Naive thymus-derived CD8-positive, alpha-beta T cell (primary cell): Measurements from ENCODE around the gene TAAR9. TPM values are rescaled to one million over a fixed set of nuclear protein-coding genes. Genes with fewer than 3 reads are reported as not detected.

Source experiments
- ATAC-seq, 2 donors: fragments of 150-1000 bp; cut with Tn5 transposase in 1 of 2; sonication (Bioruptor Pico), chemical (Tn5 transposase) in 1 of 2; 1 replicate in 1 of 2; 2 replicates in 1 of 2; pipeline ENCODE4 v1.10.0; 2021; ENCODE audit warnings: mild to moderate bottlenecking in 2 of 2, moderate library complexity in 2 of 2
- POLR2A ChIA-PET: fragments of 350-600 bp; sonication (Branson Sonifier 250); formaldehyde crosslinking; loops from one replicate; lab custom pipeline; 2021; ENCODE audit warnings: antibody characterized with exemption; lab: Charles Lee
- DNase-seq, 10 donors: peaks; one replicate each; pipeline versions ENCODE4 v3.0.0 to v3.0.0-alpha.2; 2020 to 2022
- H3K27ac Mint-ChIP-seq, 10 donors: one replicate each; pipeline ENCODE4 v1.8.0; 2020 to 2022; ENCODE audit warnings: mild to moderate bottlenecking in 10 of 10, mixed read lengths in 10 of 10, moderate library complexity in 4 of 10, inconsistent platforms in 1 of 10
- H3K27me3 Mint-ChIP-seq, 5 donors: one replicate each; pipeline ENCODE4 v1.8.0; 2021 to 2022; ENCODE audit warnings: mixed read lengths in 5 of 5
- H3K36me3 Mint-ChIP-seq, 3 donors: one replicate each; pipeline ENCODE4 v1.8.0; 2020 to 2022; ENCODE audit warnings: mixed read lengths in 3 of 3, mild to moderate bottlenecking in 2 of 3, inconsistent platforms in 1 of 3
- H3K4me1 Mint-ChIP-seq, 4 donors: one replicate each; pipeline ENCODE4 v1.8.0; 2021 to 2022; ENCODE audit warnings: mixed read lengths in 4 of 4
- H3K4me3 Mint-ChIP-seq, 10 donors: one replicate each; pipeline ENCODE4 v1.8.0; 2020 to 2022; ENCODE audit warnings: mild to moderate bottlenecking in 10 of 10, mixed read lengths in 10 of 10, moderate library complexity in 6 of 10, inconsistent platforms in 1 of 10
- H3K9me3 Mint-ChIP-seq, 9 donors: one replicate each; pipeline ENCODE4 v1.8.0; 2020 to 2022; ENCODE audit warnings: mixed read lengths in 9 of 9, mild to moderate bottlenecking in 3 of 9, inconsistent platforms in 1 of 9, moderate library complexity in 1 of 9
- polyA plus RNA-seq, 3 donors: library from polyadenylated mRNA; unstranded; fragments of 300-500 nt; fragmentation: Illumina TruSeq; gene quantifications; one replicate each; pipeline ENCODE4 v1.2.3, GENCODE V29; 2021
- total RNA-seq, 8 experiments: library from RNA in 2 of 8; stranded (reverse) in 2 of 8; gene quantifications; one replicate each; pipeline ENCODE4 v1.2.3 and lab custom pipeline; 2021 to 2026

The TAAR9 gene
- total and polyA plus RNA-seq, 5 experiments from 2014 or later: not detected

DNA sequence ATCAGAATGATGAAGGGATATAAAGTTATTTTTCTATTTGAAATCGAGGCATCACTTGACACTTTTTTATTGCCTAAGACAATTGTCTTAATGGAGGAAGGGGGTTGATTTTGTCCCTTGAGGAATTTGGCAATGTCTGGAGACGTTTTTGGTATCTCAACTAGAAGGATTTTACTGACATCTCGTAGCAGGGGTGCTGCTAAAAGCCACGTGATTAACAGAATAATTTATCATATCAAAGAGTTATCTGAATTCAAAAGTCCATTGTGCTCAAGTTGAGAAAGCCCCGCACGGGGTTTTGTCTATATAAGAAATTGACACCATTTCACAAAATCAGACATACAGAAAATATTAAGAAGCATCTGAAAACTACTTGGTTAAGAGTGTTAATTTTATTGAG lies 30.5 kb downstream of the TAAR9 start:
- peaks cover 11 to 33% (median 21%) of the 10 kb centered on the region in 5 donors for H3K27me3 Mint-ChIP-seq
- DNase-seq: no peak
- no peak overlapping the region for H3K4me3 Mint-ChIP-seq
- H3K36me3 Mint-ChIP-seq: no peaks in the 10 kb centered on the region
- H3K4me1 Mint-ChIP-seq: no peaks in the 10 kb centered on the region
- POLR2A ChIA-PET: no interaction called here
- no peak for ATAC-seq
- H3K9me3 Mint-ChIP-seq: no peaks in the 10 kb centered on the region
- H3K27ac Mint-ChIP-seq: no peak overlapping the region

- Mint-ChIP-seq H3K36me3 (no peaks in the 10 kb centered on the region), H3K4me3 (no peak overlapping the region), H3K4me1 (no peaks in the 10 kb centered on the region), H3K27ac (no peak overlapping the region), H3K27me3 (peaks cover 11 to 39% (median 22%) of the 10 kb centered on the region in 5 donors), H3K9me3 (no peaks in the 10 kb centered on the region)
- POLR2A ChIA-PET: no interaction called here
- ATAC-seq: no peak
- DNase-seq: no peak
Measured at GRCh38 chr6:132569170-132569569, 31.1 kb downstream of the TAAR9 start.

- Mint-ChIP-seq H3K4me3 (no peak within 1 kb of the TSS), H3K9me3 (no peaks in the 10 kb centered on the region), H3K36me3 (no peaks in the 10 kb centered on the region), H3K27ac (no peak within 1 kb of the TSS), H3K4me1 (no peaks in the 10 kb centered on the region), H3K27me3 (peaks cover 11 to 43% (median 24%) of the 10 kb centered on the region in 5 donors)
- POLR2A ChIA-PET: no interaction called here
- ATAC-seq (no peak), DNase-seq (no peak)
Measured at GRCh38 chr6:132570221-132570777, 32.2 kb downstream of the TAAR9 start, which contains the start of gene TAAR6. Gene TAAR6, plus strand, starts transcription at chr6:132570322. Its CDS starts 0 bp downstream, at chr6:132570322.

GRCh38 chr6:132571774-132572173 lies 33.7 kb downstream of the TAAR9 start:
- POLR2A ChIA-PET: no interaction called here

DNA sequence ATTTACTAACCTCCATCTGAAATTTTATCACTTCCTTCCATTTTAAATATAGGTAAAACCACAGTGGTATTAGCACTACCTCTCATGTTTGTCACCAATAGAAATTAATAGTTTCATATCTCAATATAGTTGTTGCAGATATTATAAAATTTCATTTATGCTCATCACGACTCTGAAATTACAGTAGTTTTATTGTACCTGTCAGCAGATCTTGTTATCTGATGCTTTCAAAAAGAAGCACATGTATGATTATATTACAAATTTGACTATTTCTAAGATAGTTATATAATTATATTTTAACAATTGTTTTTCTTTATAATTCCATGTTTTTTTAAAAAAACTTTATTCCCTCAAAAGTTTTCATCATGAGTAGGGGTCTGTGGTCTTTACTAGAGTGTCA lies 46.6 kb downstream of the TAAR9 start:
- H3K27ac Mint-ChIP-seq: no peak overlapping the region
- peaks cover 0 to 2% (median 0%) of the 10 kb centered on the region in 9 donors for H3K9me3 Mint-ChIP-seq
- ATAC-seq (no peak), DNase-seq (no peak)
- peaks cover 9 to 61% (median 14%) of the 10 kb centered on the region in 5 donors for H3K27me3 Mint-ChIP-seq
- H3K4me3 Mint-ChIP-seq: no peak overlapping the region
- H3K36me3 Mint-ChIP-seq: no peaks in the 10 kb centered on the region
- POLR2A ChIA-PET: no interaction called here
- H3K4me1 Mint-ChIP-seq: no peaks in the 10 kb centered on the region

More at GRCh38 chr6:132571774-132572173, 33.7 kb downstream of the TAAR9 start:
- no peaks in the 10 kb centered on the region for H3K9me3 Mint-ChIP-seq
- no peak for DNase-seq
- peaks cover 11 to 43% (median 24%) of the 10 kb centered on the region in 5 donors for H3K27me3 Mint-ChIP-seq
- H3K36me3 Mint-ChIP-seq: no peaks in the 10 kb centered on the region
- H3K27ac Mint-ChIP-seq: no peak overlapping the region
- no peaks in the 10 kb centered on the region for H3K4me1 Mint-ChIP-seq
- H3K4me3 Mint-ChIP-seq: no peak overlapping the region
- ATAC-seq: no peak

DNA sequence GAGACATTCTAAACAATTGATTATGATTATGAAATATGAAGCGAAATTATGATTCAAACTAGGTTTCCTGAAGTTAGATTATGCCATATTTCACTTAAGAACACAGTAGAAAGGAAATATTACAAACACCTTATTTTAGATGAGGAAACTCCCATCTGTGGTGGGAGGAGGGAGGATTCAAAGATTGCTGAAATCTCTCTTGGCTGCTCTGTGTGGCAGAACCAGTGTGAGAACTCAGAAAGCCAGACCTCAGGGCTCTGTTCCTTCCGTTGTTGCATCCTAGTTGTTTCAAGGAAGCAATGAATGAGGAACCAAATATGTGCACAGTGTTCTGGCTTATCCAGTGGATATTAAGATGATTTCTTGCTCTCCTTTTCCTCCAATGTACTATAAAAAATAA lies 49.3 kb downstream of the TAAR9 start:
- no peak overlapping the region for H3K27ac Mint-ChIP-seq
- ATAC-seq: no peak
- H3K9me3 Mint-ChIP-seq: peaks cover 0 to 2% (median 0%) of the 10 kb centered on the region in 9 donors
- POLR2A ChIA-PET: no interaction called here
- H3K27me3 Mint-ChIP-seq: peaks cover 10 to 59% (median 13%) of the 10 kb centered on the region in 5 donors
- H3K4me3 Mint-ChIP-seq: no peak overlapping the region
- DNase-seq: no peak
- H3K36me3 Mint-ChIP-seq: no peaks in the 10 kb centered on the region
- no peaks in the 10 kb centered on the region for H3K4me1 Mint-ChIP-seq

Other genes starting within 250 kb of the TAAR9 start
- gene MOXD1, start 136.8 kb upstream of the TAAR9 start, total RNA-seq: under 1 TPM; 0.16 to 0.22 TPM
- gene MOXD1, start 136.8 kb upstream of the TAAR9 start, polyA plus RNA-seq: not detected
- gene STX7, start 25.2 kb upstream of the TAAR9 start, total RNA-seq: 10 to 100 TPM; 28.0 to 29.2 TPM
- 1 to 10 TPM; 2.9 to 9.6 (median 6.5) TPM for gene STX7, start 25.2 kb upstream of the TAAR9 start, polyA plus RNA-seq
- gene TAAR8, start 14.4 kb downstream of the TAAR9 start, total RNA-seq: not detected
- not detected for gene TAAR8, start 14.4 kb downstream of the TAAR9 start, polyA plus RNA-seq
- not detected for gene TAAR6, start 32.0 kb downstream of the TAAR9 start, total RNA-seq
- not detected for gene TAAR6, start 32.0 kb downstream of the TAAR9 start, polyA plus RNA-seq
- not detected for gene TAAR5, start 51.5 kb downstream of the TAAR9 start, total RNA-seq
- not detected for gene TAAR5, start 51.5 kb downstream of the TAAR9 start, polyA plus RNA-seq
- gene TAAR2, start 86.0 kb downstream of the TAAR9 start, total RNA-seq: not detected
- not detected for gene TAAR2, start 86.0 kb downstream of the TAAR9 start, polyA plus RNA-seq
- not detected for gene TAAR1, start 120.9 kb downstream of the TAAR9 start, total RNA-seq
- gene TAAR1, start 120.9 kb downstream of the TAAR9 start, polyA plus RNA-seq: not detected
- gene VNN1, start 175.8 kb downstream of the TAAR9 start, total RNA-seq: not detected
- not detected for gene VNN1, start 175.8 kb downstream of the TAAR9 start, polyA plus RNA-seq
- gene VNN2, start 219.6 kb downstream of the TAAR9 start, total RNA-seq: 10 to 100 TPM; 46.3 to 46.4 TPM
- 10 to 100 TPM; 42.7 to 52.0 (median 48.0) TPM for gene VNN2, start 219.6 kb downstream of the TAAR9 start, polyA plus RNA-seq